ENCODE measurements around the gene ZFAND3.

The ZFAND3 gene

DNA sequence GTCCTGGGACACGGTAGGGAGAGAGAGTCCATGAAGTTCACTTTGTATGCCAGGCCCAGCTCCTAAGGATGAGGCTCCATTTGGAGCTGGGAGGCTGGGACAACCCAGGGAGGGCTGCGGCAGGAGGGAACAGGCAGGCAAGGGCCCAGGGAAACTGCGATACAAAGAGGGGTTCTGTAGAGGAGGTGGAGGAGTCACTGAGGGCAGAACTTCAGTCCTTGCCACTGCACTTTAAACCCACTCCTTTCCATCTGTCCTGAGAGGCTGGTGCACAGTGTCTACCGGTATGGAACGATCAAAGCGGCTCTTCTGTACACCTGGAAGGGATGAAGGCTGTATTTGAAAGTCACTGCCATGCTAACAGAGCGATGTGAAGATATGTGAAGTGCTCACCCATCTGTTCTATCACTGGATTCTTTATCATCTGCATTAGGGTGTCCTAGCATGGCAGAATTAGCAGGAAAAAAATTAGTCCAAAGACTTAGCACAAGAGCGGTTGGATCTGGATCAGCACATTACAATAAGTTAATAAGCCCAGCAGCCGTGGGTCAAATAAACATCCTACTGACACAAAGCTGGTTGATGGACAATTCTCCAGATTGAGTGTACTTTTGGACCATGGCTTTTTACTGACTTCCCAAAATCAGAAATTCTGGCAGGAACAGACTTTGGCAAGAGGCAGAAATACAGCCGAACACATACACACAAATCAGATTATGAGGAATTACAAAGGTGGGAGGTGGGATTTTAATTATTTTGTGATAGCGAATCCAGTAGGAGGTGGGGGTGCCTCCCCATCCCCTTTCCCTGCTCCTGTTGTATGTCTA is 20.9 kb upstream of the ZFAND3 start:
- DNase-seq (ENCODE audit: low read depth in 4 of 4, low spot score in 1 of 4), result no peak

DNA sequence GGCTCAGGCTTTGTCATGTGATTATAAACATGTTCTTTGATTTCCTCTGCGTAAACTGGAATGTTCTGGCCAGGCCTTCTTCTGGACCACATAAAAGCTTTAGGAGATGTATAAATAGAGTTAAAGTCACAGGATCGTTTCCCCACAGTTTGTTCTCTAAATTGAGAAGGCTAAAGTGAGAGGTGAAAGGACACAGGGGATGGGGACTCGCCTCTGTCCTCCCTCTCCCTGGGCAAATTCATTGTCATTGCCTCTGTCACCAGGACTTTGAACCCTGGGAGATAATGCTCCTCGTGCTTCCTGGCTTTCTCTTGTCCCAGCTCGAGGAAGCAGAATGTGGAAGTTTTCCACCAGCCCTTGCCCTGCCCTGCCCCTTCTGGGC is 20.3 kb upstream of the ZFAND3 start:
- no peak for DNase-seq (ENCODE audit: low read depth in 4 of 4, low spot score in 1 of 4)

DNA sequence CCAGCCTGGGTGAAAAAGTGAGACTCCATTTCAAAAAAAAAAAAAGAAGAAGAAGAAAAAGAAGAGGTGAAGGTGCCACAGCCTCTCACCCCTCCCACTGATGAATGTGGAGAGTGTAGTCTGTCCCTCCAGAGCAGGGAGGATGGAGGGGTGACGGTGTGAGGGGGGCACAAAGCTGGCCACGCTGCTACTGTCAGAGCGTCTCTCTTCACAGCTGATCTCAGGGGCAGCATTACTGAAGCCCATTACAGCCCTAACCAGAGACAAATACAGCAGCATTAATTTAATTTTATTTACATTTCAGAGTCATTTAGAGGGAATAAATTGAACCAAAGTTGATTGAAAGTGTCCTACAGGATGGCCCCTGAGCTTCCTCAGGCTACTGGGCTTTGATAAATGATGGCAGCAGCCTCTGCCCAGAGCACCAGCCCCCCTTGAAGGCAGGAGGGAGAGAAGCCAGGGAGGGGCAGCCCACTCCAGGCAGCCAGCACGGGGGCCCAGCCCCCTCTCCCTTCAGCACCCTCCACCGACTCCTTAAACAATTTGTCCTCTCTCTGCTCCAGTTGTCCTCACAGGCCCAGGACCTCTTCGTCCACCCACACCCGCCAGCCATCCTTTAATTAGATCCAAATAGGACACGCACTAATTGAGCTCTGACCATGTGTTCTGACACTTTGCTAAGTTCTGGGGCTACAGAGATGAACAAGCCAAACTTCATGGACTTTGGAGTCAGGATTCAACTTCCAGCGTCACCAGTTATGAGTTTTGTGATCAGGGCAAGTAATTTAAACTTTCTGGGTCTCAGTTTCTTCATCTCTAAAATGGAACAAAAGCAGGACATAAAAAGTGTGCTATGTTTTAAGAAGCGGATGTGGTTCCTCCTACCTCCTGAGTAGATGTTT is 18.6 kb upstream of the ZFAND3 start:
- no peak for DNase-seq (ENCODE audit: low read depth in 4 of 4, low spot score in 1 of 4)

- DNase-seq (ENCODE audit: low read depth in 4 of 4, low spot score in 1 of 4), result no peak
These were observed 18.0 kb upstream of the ZFAND3 start for GRCh38 chr6:37801605-37801940.

GRCh38 chr6:37802810-37803209 is 16.7 kb upstream of the ZFAND3 start:
- no peak for DNase-seq (ENCODE audit: low read depth in 4 of 4, low spot score in 1 of 4)

GRCh38 chr6:37804586-37804985 is 14.9 kb upstream of the ZFAND3 start:
- no peak for DNase-seq (ENCODE audit: low read depth in 4 of 4, low spot score in 1 of 4)

GRCh38 chr6:37806213-37806612 is 13.3 kb upstream of the ZFAND3 start:
- no peak for DNase-seq (ENCODE audit: low read depth in 4 of 4, low spot score in 1 of 4)

GRCh38 chr6:37807656-37808055 is 11.9 kb upstream of the ZFAND3 start:
- DNase-seq (ENCODE audit: low read depth in 4 of 4, low spot score in 1 of 4), result no peak

DNA sequence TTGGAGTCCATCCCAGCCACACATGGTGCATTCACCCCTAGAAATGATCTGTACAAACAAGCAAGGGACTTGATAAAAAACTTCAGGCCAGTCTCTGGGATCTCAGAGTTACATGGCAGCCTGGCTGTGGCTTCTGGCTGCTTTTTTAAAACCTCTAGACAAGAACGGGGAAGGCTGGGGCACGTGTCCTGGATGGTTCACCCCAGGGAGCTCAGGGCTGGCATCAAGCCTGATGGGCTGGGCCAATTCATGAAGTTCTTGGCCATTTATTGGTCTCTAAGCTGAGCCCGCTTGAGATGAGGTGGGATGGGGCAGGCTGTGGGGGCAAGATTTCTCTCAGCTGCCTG is 10.4 kb upstream of the ZFAND3 start:
- no peak for DNase-seq (ENCODE audit: low read depth in 4 of 4, low spot score in 1 of 4)

DNA sequence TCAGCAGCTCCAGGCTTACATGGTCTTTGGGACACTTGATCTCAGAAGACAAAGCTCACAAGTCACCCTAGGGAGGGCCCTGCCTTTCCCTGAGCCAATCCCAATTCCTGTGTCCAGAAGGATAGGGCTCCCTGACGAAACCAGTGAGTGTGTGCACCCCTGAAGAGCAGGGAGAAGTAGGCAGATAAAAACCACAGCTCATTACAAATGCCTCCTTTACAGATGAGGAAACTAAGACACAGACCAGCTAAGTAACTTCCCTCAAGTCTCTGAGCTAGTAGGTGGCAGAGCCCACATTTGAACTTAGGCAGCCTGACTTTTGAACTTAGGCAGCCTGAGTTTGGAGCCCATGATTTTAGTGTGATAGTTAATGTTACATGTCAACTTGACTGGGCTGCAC is 6.7 kb upstream of the ZFAND3 start:
- DNase-seq (ENCODE audit: low read depth in 4 of 4, low spot score in 1 of 4), result no peak

- no peak for DNase-seq (ENCODE audit: low read depth in 4 of 4, low spot score in 1 of 4)
These were observed 5.2 kb upstream of the ZFAND3 start for GRCh38 chr6:37814374-37814773.

DNA sequence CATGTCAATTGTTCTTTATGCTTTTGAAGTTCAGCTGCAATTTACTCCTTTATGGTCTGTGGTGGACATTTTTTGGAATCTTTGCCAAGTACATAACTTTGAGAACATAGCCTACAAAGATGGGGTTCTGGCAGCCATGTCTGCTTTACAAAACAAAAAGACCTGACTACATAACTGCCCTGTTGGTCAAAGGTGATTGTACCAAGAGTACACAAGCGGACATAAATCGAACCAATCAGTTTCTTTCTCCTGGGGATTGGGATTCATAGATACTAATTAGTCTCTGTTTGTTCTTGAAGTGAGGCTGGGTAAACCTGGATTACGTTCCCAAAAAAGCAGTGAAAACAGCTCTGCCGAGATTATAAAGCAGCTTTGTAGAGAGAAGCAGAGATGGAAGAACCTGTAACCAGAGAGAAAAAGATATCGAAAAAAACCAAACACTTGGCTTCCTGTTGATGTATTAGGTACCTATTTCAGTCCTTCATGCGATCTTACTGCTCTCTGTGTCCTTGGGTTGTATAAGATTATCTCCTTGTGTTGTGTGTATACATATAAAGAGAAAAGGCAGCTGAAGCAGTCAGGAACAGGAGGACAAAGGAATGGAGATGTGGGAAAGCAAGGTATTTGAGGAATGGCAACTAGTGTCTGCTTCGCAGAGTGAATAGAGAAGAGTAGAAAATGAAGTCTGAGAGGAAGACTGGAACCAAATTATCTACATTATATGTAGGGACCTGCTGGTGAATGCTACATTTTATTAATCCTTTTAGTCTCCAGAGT is 2.7 kb upstream of the ZFAND3 start:
- no peak for DNase-seq (ENCODE audit: low read depth in 4 of 4, low spot score in 1 of 4)

DNA sequence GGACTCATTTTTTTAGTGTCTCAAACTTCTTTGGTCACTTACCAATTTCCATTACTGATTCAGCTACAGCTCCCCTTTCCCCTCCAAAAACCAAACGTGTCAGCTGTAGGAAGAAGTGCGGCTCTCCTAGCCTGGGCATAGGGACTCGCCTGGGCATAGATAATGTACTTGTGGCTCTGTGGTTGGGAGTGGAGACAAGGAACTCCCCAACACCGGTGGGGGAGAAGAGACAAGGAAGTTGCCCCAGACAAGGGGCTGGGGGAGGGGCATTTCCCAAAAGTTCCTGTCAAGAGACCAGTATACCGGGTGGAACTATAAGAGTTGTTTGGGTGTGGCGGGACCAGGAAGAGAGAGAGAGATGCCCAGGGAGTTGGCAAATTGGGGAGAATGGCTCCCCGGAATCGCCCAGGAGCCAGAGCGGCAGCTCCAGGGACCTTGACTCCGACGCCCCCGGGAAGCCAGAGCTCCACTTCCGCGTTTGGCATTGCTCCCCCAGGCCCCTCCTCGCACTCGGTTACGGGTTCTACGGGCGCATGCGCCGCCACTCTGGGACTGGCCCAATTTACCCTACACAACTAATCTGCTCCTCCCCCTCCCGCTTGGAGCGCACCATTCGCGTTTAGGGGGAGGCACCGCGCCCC is 871 bp upstream of the ZFAND3 start:
- DNase-seq (ENCODE audit: low read depth in 4 of 4, low spot score in 1 of 4), result peak; percentile 81 to 88 (median 88)

DNA sequence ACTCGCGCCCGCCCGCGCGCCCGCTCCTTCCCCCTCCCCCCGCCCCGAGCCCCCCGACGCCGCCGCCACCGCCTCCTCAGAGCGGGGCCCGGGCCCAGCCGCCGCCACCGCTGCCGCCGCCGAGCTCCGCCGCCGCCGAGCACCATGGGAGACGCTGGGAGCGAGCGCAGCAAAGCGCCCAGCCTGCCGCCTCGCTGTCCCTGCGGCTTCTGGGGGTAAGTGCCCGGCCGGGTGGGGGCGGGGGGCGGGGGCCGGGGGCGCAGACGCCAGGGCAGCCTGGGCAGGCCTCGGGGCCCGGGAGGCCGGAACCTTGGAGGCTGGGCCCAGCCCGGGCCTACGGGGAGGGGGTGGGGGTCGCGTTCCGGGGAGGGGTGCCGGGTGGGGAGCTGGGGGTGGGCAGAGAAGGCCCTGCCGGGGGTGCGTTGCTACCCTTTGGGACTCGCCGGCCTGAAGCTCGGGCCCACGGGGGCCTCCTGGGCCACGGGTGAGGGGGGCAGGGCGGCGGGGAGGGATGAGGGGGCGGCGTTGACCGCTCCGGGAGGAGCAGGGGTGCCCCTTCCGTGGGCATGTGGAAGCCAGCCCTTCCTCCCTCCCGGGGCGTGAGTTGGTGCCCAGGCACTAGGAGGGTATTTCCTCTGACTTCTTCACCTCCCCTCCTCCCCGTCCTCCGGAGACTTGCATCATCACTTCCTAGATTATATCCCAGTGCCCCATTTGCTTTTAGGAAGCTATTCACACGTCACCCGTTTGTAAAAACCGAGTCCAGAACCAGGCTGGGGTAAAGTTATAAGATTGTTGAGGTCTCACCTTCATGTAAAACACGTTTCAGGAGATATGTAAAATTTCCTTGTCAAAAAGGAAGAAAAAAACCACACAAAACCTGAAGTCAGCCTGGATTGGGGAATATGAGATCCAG is 533 bp downstream of the ZFAND3 start:
- DNase-seq (ENCODE audit: low read depth in 4 of 4, low spot score in 1 of 4), result peak in 3 of 4 experiments; percentile 16 to 31 (median 28)

GRCh38 chr6:37820718-37821079 is 1.2 kb downstream of the ZFAND3 start:
- no peak for DNase-seq (ENCODE audit: low read depth in 4 of 4, low spot score in 1 of 4)

DNA sequence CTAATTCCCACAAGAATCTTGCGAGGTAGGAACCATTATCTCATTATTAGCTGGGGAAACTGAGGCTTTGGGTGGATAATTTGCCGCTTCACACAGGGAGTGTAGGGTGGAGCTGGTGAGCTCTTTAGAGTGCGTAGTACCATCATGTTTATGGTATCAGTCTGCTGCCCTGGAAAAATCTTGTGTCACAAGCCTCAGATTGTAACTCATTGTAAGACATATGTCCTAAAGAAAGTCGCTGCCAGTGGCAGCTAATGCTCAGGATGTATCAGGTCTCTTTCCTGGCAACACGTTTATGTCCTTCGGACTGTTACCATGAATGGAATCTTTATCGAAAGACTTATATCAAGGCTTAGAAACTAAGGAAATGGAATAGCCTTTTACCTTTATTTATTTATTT is 1.9 kb downstream of the ZFAND3 start:
- DNase-seq (ENCODE audit: low read depth in 4 of 4, low spot score in 1 of 4), result no peak

DNA sequence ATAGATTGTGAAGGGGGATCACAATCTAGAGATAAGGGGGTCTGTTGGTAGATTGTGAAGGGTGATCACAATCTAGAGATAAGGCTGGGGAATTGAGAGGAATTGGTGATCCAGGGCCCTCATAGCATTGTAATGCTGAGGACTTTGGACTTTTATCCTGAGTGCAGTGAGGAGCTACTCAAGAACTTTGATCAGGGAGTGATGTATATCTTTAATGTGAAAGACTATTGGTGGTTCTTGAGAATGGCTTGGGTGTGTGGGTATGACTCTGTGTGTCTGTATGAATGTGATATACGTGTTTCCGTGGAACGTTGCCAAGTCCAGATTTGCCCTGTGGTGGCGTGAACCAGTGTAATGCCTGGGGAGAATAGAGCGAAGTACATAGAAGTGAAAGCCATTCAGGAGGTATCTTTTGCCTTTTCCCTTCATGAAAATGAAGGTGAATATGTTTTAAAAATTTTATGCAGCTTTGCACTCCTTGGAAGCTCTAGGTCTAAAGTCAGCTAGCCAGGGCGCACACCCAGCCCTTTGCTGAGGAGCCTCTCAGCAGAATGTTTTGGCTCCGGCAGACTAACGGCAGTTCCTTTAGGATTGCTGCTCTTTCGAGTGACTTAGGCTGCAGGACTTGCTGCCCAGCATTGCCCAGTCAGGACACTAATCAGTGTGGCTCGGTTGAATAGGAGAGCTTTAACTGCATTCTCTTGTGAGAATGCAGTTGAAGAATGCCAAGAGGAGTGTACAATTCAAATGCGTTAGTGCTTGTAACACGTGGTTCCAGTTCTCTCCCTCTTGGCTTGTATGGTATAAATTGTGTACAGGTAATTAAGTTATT is 3.5 kb downstream of the ZFAND3 start:
- peak in 3 of 4 experiments; percentile 16 to 20 (median 19) for DNase-seq (ENCODE audit: low read depth in 4 of 4, low spot score in 1 of 4)

GRCh38 chr6:37824170-37824569 is 4.6 kb downstream of the ZFAND3 start:
- DNase-seq (ENCODE audit: low read depth in 4 of 4, low spot score in 1 of 4), result no peak

DNA sequence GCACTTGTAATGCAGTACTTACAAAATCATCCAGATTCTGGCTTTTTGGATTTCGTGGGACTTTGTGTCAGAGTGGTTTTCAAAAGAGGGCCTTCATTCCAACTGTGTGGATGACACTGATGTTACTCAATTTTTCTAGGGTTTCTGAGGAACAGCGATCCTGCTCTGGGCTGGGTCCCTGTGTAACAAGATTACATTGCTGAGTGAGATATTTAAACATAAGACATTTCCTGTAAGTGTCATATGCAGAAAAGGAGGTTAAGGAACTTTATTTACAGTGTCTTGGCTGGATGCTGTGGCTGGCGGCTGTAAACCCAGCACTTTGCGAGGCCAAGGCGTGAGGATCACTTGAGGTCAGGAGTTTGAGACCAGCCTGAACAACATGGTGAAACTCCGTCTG is 6.7 kb downstream of the ZFAND3 start:
- DNase-seq (ENCODE audit: low read depth in 4 of 4, low spot score in 1 of 4), result no peak

Measured in stimulated activated CD4-positive, alpha-beta T cell treated with anti-CD3 and anti-CD28 coated beads, Interleukin-1b, Interleukin-23, amount 100 ng/mL, for 24 hours (primary cell).